CD4-positive, alpha-beta memory T cell (primary cell): ENCODE results near the gene DISP2. TPM values are rescaled to one million over a fixed set of nuclear protein-coding genes. Genes with fewer than 3 reads are reported as not detected.

ENCODE experiments used
- polyA plus RNA-seq, 2 donors: library from polyadenylated mRNA; unstranded; fragments of 300-500 nt; fragmentation: Illumina TruSeq; gene quantifications; one replicate each; pipeline ENCODE4 v1.2.3, GENCODE V29; 2021
- total RNA-seq, 2 experiments: library from RNA; stranded (reverse); gene quantifications; one replicate each; pipeline ENCODE4 v1.2.3, GENCODE V29; 2021

The DISP2 gene
- total and polyA plus RNA-seq, 4 experiments from 2014 or later: 0.03 to 0.23 (median 0.05) TPM; not detected in 1

Other genes with a start within 250 kb of the DISP2 start
- 10 to 100 TPM; 13.3 to 13.7 TPM for gene BMF, start 249.3 kb upstream of the DISP2 start, total RNA-seq
- gene BMF, start 249.3 kb upstream of the DISP2 start, polyA plus RNA-seq: under 1 TPM; 0.55 to 0.99 TPM
- under 1 TPM; 0.55 to 0.89 TPM for gene BUB1B, start 197.2 kb upstream of the DISP2 start, total RNA-seq
- under 1 TPM in 1 of 2 donors, not detected in 1; 0.40 TPM for gene BUB1B, start 197.2 kb upstream of the DISP2 start, polyA plus RNA-seq
- under 1 TPM in 1 of 2 experiments, not detected in 1; 0.67 TPM for gene PAK6, start 119.2 kb upstream of the DISP2 start, total RNA-seq
- gene PAK6, start 119.2 kb upstream of the DISP2 start, polyA plus RNA-seq: 1 to 10 TPM in 1 of 2 donors, under 1 TPM in 1; 0.53 to 1.7 TPM
- gene ANKRD63, start 75.2 kb upstream of the DISP2 start, total RNA-seq: not detected
- not detected for gene ANKRD63, start 75.2 kb upstream of the DISP2 start, polyA plus RNA-seq
- gene PLCB2, start 50.3 kb upstream of the DISP2 start, total RNA-seq: 100 to 1,000 TPM; 211 to 219 TPM
- 10 to 100 TPM; 22.6 to 37.5 TPM for gene PLCB2, start 50.3 kb upstream of the DISP2 start, polyA plus RNA-seq
- gene INAFM2, start 34.5 kb upstream of the DISP2 start, total RNA-seq: 1 to 10 TPM; 7.2 to 7.5 TPM
- 1 to 10 TPM in 1 of 2 donors, under 1 TPM in 1; 0.08 to 2.8 TPM for gene INAFM2, start 34.5 kb upstream of the DISP2 start, polyA plus RNA-seq
- 1 to 10 TPM; 2.6 to 5.1 TPM for gene CCDC9B, start 17.3 kb upstream of the DISP2 start, total RNA-seq
- under 1 TPM in 1 of 2 donors, not detected in 1; 0.53 TPM for gene CCDC9B, start 17.3 kb upstream of the DISP2 start, polyA plus RNA-seq
- not detected for gene PHGR1, start 7.2 kb upstream of the DISP2 start, total RNA-seq
- not detected for gene PHGR1, start 7.2 kb upstream of the DISP2 start, polyA plus RNA-seq
- 1 to 10 TPM; 6.8 to 8.8 TPM for gene KNSTRN, start 24.5 kb downstream of the DISP2 start, total RNA-seq
- gene KNSTRN, start 24.5 kb downstream of the DISP2 start, polyA plus RNA-seq: 1 to 10 TPM; 1.0 to 2.5 TPM
- gene IVD, start 47.6 kb downstream of the DISP2 start, total RNA-seq: 10 to 100 TPM; 56.4 to 62.2 TPM
- gene IVD, start 47.6 kb downstream of the DISP2 start, polyA plus RNA-seq: 10 to 100 TPM; 25.7 to 26.8 TPM
- gene BAHD1, start 82.7 kb downstream of the DISP2 start, total RNA-seq: 10 to 100 TPM; 47.0 to 49.2 TPM
- 1 to 10 TPM; 1.5 to 4.6 TPM for gene BAHD1, start 82.7 kb downstream of the DISP2 start, polyA plus RNA-seq
- gene CHST14, start 112.8 kb downstream of the DISP2 start, total RNA-seq: 10 to 100 TPM in 1 of 2 experiments, 1 to 10 TPM in 1; 9.1 to 10.5 TPM
- 1 to 10 TPM in 1 of 2 donors, under 1 TPM in 1; 0.64 to 1.5 TPM for gene CHST14, start 112.8 kb downstream of the DISP2 start, polyA plus RNA-seq
- gene CCDC32, start 206.8 kb downstream of the DISP2 start, total RNA-seq: 10 to 100 TPM; 31.7 to 32.4 TPM
- gene CCDC32, start 206.8 kb downstream of the DISP2 start, polyA plus RNA-seq: 10 to 100 TPM; 41.9 to 49.3 TPM
- gene RPUSD2, start 211.1 kb downstream of the DISP2 start, total RNA-seq: 10 to 100 TPM; 13.6 to 15.1 TPM
- 10 to 100 TPM; 19.4 to 25.0 TPM for gene RPUSD2, start 211.1 kb downstream of the DISP2 start, polyA plus RNA-seq
- 1 to 10 TPM in 1 of 2 experiments, under 1 TPM in 1; 0.99 to 1.2 TPM for gene KNL1, start 236.0 kb downstream of the DISP2 start, total RNA-seq
- gene KNL1, start 236.0 kb downstream of the DISP2 start, polyA plus RNA-seq: under 1 TPM in 1 of 2 donors, not detected in 1; 0.10 TPM